Epidermal melanocyte (primary cell): Measurements from ENCODE around the gene TCF3.
A peak's percentile ranks its signal among the peaks of the same experiment; 100 is the strongest.
"Not testable (repeated sequence)": the region's sequence is repeated elsewhere in the genome, so short reads cannot be mapped to it uniquely, and the experiment has no call there.

Source experiments
- DNase-seq: peaks from one replicate; pipeline ENCODE4 v3.0.0; 2011; ENCODE audit warnings: low spot score; ENCODE audit not compliant: insufficient read length

TCF3 gene

GRCh38 chr19:1672769-1673644 lies 20.6 kb upstream of the TCF3 start:
- no peak for DNase-seq

- peak; percentile 42 for DNase-seq
These were observed 19.8 kb upstream of the TCF3 start for GRCh38 chr19:1672038-1672768.

- DNase-seq: no peak
These were observed 19.3 kb upstream of the TCF3 start for GRCh38 chr19:1671716-1672037.

GRCh38 chr19:1670747-1671146 lies 18.3 kb upstream of the TCF3 start:
- DNase-seq: not testable (repeated sequence)

- DNase-seq: no peak
These were observed 16.3 kb upstream of the TCF3 start for GRCh38 chr19:1668486-1669270.

GRCh38 chr19:1668048-1668485 lies 15.7 kb upstream of the TCF3 start:
- DNase-seq: no peak

GRCh38 chr19:1665565-1666047 lies 13.2 kb upstream of the TCF3 start:
- no peak for DNase-seq

GRCh38 chr19:1663852-1664251 lies 11.4 kb upstream of the TCF3 start:
- DNase-seq: no peak

GRCh38 chr19:1663227-1663626 lies 10.8 kb upstream of the TCF3 start:
- not testable (repeated sequence) for DNase-seq

- DNase-seq: no peak
These were observed 9.6 kb upstream of the TCF3 start for GRCh38 chr19:1661995-1662394.

GRCh38 chr19:1659084-1659427 lies 6.6 kb upstream of the TCF3 start:
- DNase-seq: no peak

GRCh38 chr19:1658150-1659083 lies 6.0 kb upstream of the TCF3 start:
- DNase-seq: no peak

GRCh38 chr19:1657746-1658145 lies 5.3 kb upstream of the TCF3 start:
- DNase-seq: no peak

- DNase-seq: no peak
These were observed 4.6 kb upstream of the TCF3 start for GRCh38 chr19:1656988-1657536.

GRCh38 chr19:1655987-1656608 lies 3.7 kb upstream of the TCF3 start:
- DNase-seq: no peak

GRCh38 chr19:1655131-1655981 lies 2.9 kb upstream of the TCF3 start:
- no peak for DNase-seq

GRCh38 chr19:1654178-1654792 lies 1.9 kb upstream of the TCF3 start:
- DNase-seq: no peak

GRCh38 chr19:1653300-1653628 lies 849 bp upstream of the TCF3 start:
- no peak for DNase-seq
